ENCODE measurements around the gene BANF2. TPM values are rescaled to one million over a fixed set of nuclear protein-coding genes. Genes with fewer than 3 reads are reported as not detected.

The BANF2 gene
- total and polyA plus RNA-seq, 2 of the 8 experiments (the other 6 are each of a cell fraction or from before 2014, with no cell fraction given) = not detected

- Histone ChIP-seq H2AFZ (ENCODE audit: low read length) (no peak overlapping the region), H3K4ac (replicated peaks; ENCODE audit: insufficient read length, low read depth, low read length) (no peak overlapping the region), H2BK120ac (replicated peaks; ENCODE audit: low read depth, low read length) (no peak overlapping the region), H4K91ac (replicated peaks; ENCODE audit: insufficient read length, low read length) (no peak overlapping the region), H4K8ac (ENCODE audit: extremely low read depth, insufficient read depth, low read length) (no peak overlapping the region), H3K36me3 (ENCODE audit: control insufficient read depth in 2 of 4, insufficient read depth in 4 of 4, low read length in 3 of 4) (peaks cover 0 to 8% (median 1%) of the 10 kb centered on the region in 4 experiments; a peak in 3 of 8 replicates), H3K27me3 (replicated peaks in 1 of 4; ENCODE audit: control insufficient read depth in 3 of 4, extremely low read depth in 1 of 4, insufficient read depth in 3 of 4, low read length in 3 of 4) (no peaks in the 10 kb centered on the region), H3K4me2 (ENCODE audit: insufficient read depth in 1 of 2, low read depth in 2 of 2, low read length in 2 of 2) (no peak overlapping the region), H3K23ac (ENCODE audit: insufficient read length) (no peak overlapping the region), H3K9me3 (ENCODE audit: insufficient read depth in 2 of 2, low read depth in 1 of 2, low read length in 1 of 2) (no peaks in the 10 kb centered on the region), H2BK20ac (ENCODE audit: low read length) (no peak overlapping the region), H3K27ac (ENCODE audit: low read depth, low read length) (no peak overlapping the region), H4K20me1 (replicated peaks in 1 of 2; ENCODE audit: control insufficient read depth in 1 of 2, insufficient read depth in 2 of 2, low read length in 2 of 2) (peaks cover 6 to 21% of the 10 kb centered on the region in 2 experiments), H4K5ac (ENCODE audit: insufficient read length, low read depth, low read length) (no peak overlapping the region), H3K4me1 (replicated peaks in 1 of 4; ENCODE audit: control insufficient read depth in 3 of 4, insufficient read depth in 4 of 4, low read length in 3 of 4) (peaks cover 2 to 4% (median 3%) of the 10 kb centered on the region in 4 experiments), H2BK15ac (ENCODE audit: low read length) (no peak overlapping the region), H3K4me3 (ENCODE audit: extremely low read depth in 1 of 4, insufficient read depth in 2 of 4, low read depth in 3 of 4, low read length in 4 of 4) (no peak overlapping the region), H3K56ac (replicated peaks; ENCODE audit: insufficient read length, low read depth, low read length) (no peak overlapping the region), H3K79me1 (ENCODE audit: low read depth, low read length) (peaks cover 24% of the 10 kb centered on the region), H3K18ac (ENCODE audit: extremely low read depth, low read length) (no peak overlapping the region), H3K23me2 (ENCODE audit: low read depth, low read length) (no peaks in the 10 kb centered on the region), H2AK5ac (ENCODE audit: low read depth, low read length) (no peak overlapping the region), H2BK5ac (ENCODE audit: low read depth, low read length) (no peak overlapping the region), H3K9ac (replicated peaks in 1 of 4; ENCODE audit: extremely low read depth in 1 of 4, low read depth in 3 of 4, low read length in 3 of 4) (no peak overlapping the region), H3K14ac (ENCODE audit: insufficient read length) (no peak overlapping the region), H2BK12ac (ENCODE audit: low read depth, low read length) (no peak overlapping the region), H3K79me2 (ENCODE audit: control insufficient read depth in 1 of 2, insufficient read depth in 2 of 2, low read length in 2 of 2) (peaks cover 27 to 96% of the 10 kb centered on the region in 2 experiments)
- FAIRE-seq (no peak), DNase-seq (ENCODE audit: low read depth in 1 of 2, low spot score in 2 of 2) (no peak)
- ChIA-PET CTCF (ENCODE audit: partially characterized antibody) (interaction anchor here (0.6 to 1.8 kb wide), 8 partner anchors 10 to 1348 kb away, joined by 3 to 6 read pairs (median 3); no protein-coding TSS in a partner anchor), POLR2A (ENCODE audit: partially characterized antibody) (interaction anchor here (1.0 kb wide), 2 partner anchors 9 to 11 kb away, joined by 3 to 4 read pairs; no protein-coding TSS in a partner anchor)
- 92% methylated on average over 9 of the region's 9 CpGs; no CpG with 5 or more reads in 1 of the 2 experiments for WGBS, 2 experiments (ENCODE audit: extremely low coverage in 1 of 2, insufficient coverage in 1 of 2, insufficient read length in 1 of 2, insufficient replicate concordance in 2 of 2, low coverage in 1 of 2, low lambda C conversion rate in 2 of 2, missing lambda C conversion rate in 1 of 2)
- TF ChIP-seq CHD1 (IDR thresholded peaks at IDR 0.05; ENCODE audit: low read depth, low read length) = no peak
- no peak for TF ChIP-seq POLR2A (IDR thresholded peaks at IDR 0.05; ENCODE audit: control extremely low read depth in 1 of 2, low read depth in 2 of 2, low read length in 2 of 2)
- TF ChIP-seq RXRA (IDR thresholded peaks at IDR 0.05; ENCODE audit: insufficient read depth, low read depth, low read length) = no peak
- no peak for TF ChIP-seq TAF7 (optimal IDR thresholded peaks at IDR 0.05; ENCODE audit: borderline replicate concordance, low read depth, low read length)
- no peak for TF ChIP-seq HDAC6 (IDR thresholded peaks at IDR 0.05; ENCODE audit: low read depth, low read length)
- TF ChIP-seq CBX8 (IDR thresholded peaks at IDR 0.05; ENCODE audit: borderline replicate concordance, low read depth, low read length) = no peak
- TF ChIP-seq SIX5 (IDR thresholded peaks at IDR 0.05; ENCODE audit: low read depth, low read length) = no peak
- no peak for TF ChIP-seq CTCF (IDR thresholded peaks at IDR 0.05; ENCODE audit: control extremely low read depth in 1 of 3, insufficient read depth in 1 of 3, low read depth in 1 of 3, low read length in 3 of 3)
- TF ChIP-seq RFX5 (IDR thresholded peaks at IDR 0.05; ENCODE audit: borderline replicate concordance, low read depth, low read length) = no peak
- no peak for TF ChIP-seq MAX (IDR thresholded peaks at IDR 0.05)
Measured at GRCh38 chr20:17674722-17675518, 24.8 kb upstream of the BANF2 start.
